Measurements from ENCODE around the gene PCDHGA5. TPM values are rescaled to one million over a fixed set of nuclear protein-coding genes. Genes with fewer than 3 reads are reported as not detected.
"Not testable (repeated sequence)": the region's sequence is repeated elsewhere in the genome, so short reads cannot be mapped to it uniquely, and the experiment has no call there.

The PCDHGA5 gene
- 1 to 10 TPM in 3 of 4 donors, under 1 TPM in 1; 0.38 to 2.3 (median 1.8) TPM for total RNA-seq

GRCh38 chr5:141363952-141364660, at the start of gene PCDHGA5:
Gene PCDHGA5 (plus strand): TSS chr5:141364162. CDS start chr5:141364331, 169 bp downstream.
- peaks cover 5 to 99% (median 80%) of the 10 kb centered on the region in 3 donors for H3K9me3 ChIP-seq
- H3K4me1 ChIP-seq = no peaks in the 10 kb centered on the region
- 26 to 27% methylated on average over 21 to 22 of the region's 34 CpGs for WGBS, 2 donors
- TF ChIP-seq POLR2A (IDR thresholded peaks at IDR 0.05) (no peak), CTCF (IDR thresholded peaks at IDR 0.05) (no peak)
- no peak within 1 kb of the TSS for H3K27ac ChIP-seq
- peaks cover 0 to 78% (median 0%) of the 10 kb centered on the region in 4 donors for H3K27me3 ChIP-seq
- DNase-seq = no peak
- peak within 1 kb of the TSS in 2 of 4 donors; percentile 0 to 24 for H3K4me3 ChIP-seq
- intact Hi-C loops (cut with DNase I) = no loop called here
- no peaks in the 10 kb centered on the region for H3K36me3 ChIP-seq

GRCh38 chr5:141316963-141317362, 47.0 kb upstream of the PCDHGA5 start:
- peaks cover 19 to 99% (median 86%) of the 10 kb centered on the region in 3 donors for H3K9me3 ChIP-seq

GRCh38 chr5:141319202-141319601, 44.8 kb upstream of the PCDHGA5 start:
- no peaks in the 10 kb centered on the region for H3K27me3 ChIP-seq
- TF ChIP-seq CTCF (IDR thresholded peaks at IDR 0.05) (no peak), POLR2A (IDR thresholded peaks at IDR 0.05) (no peak)
- peaks cover 19 to 87% (median 65%) of the 10 kb centered on the region in 3 donors for H3K9me3 ChIP-seq
- H3K4me1 ChIP-seq = peaks cover 0 to 13% (median 4%) of the 10 kb centered on the region in 3 donors
- H3K4me3 ChIP-seq = peak overlapping the region in 1 of 4 donors; percentile 81
- intact Hi-C loops (cut with DNase I) = no loop called here
- WGBS, 2 donors = 92 to 94% methylated on average over 6 of the region's 6 CpGs
- no peak overlapping the region for H3K27ac ChIP-seq
- peaks cover 5 to 48% (median 10%) of the 10 kb centered on the region in 3 donors for H3K36me3 ChIP-seq
- no peak for DNase-seq

More at GRCh38 chr5:141316963-141317362, 47.0 kb upstream of the PCDHGA5 start:
- H3K36me3 ChIP-seq = peaks cover 5 to 64% (median 10%) of the 10 kb centered on the region in 3 donors
- H3K27me3 ChIP-seq; DNase-seq; H3K27ac ChIP-seq; H3K4me3 ChIP-seq; intact Hi-C loops (cut with DNase I): not testable (repeated sequence)
- 77 to 86% methylated on average over 4 of the region's 4 CpGs for WGBS, 2 donors
- peaks cover 0 to 13% (median 4%) of the 10 kb centered on the region in 3 donors for H3K4me1 ChIP-seq

GRCh38 chr5:141319699-141320098, 44.3 kb upstream of the PCDHGA5 start:
- peaks cover 5 to 48% (median 10%) of the 10 kb centered on the region in 3 donors for H3K36me3 ChIP-seq
- H3K27me3 ChIP-seq = no peaks in the 10 kb centered on the region
- WGBS, 2 donors = 70 to 80% methylated on average over 5 of the region's 5 CpGs
- no peak for DNase-seq
- H3K9me3 ChIP-seq = peaks cover 19 to 86% (median 61%) of the 10 kb centered on the region in 3 donors
- peak overlapping the region; percentile 55 to 82 (median 76) for H3K4me3 ChIP-seq
- intact Hi-C loops (cut with DNase I) = no loop called here
- peaks cover 0 to 13% (median 4%) of the 10 kb centered on the region in 3 donors for H3K4me1 ChIP-seq
- H3K27ac ChIP-seq = peak overlapping the region in 3 of 4 donors; percentile 95 to 97 (median 95)
- TF ChIP-seq CTCF (IDR thresholded peaks at IDR 0.05) = no peak
- TF ChIP-seq POLR2A (IDR thresholded peaks at IDR 0.05) = no peak

GRCh38 chr5:141320225-141321169, 43.5 kb upstream of the PCDHGA5 start, which contains the start of gene TAF7:
Gene TAF7 (minus strand): TSS chr5:141320784. CDS start chr5:141320044, 740 bp downstream.
- intact Hi-C loops (cut with DNase I) = no loop called here
- peak; percentile 63 for DNase-seq
- Histone ChIP-seq H3K27ac (peak within 1 kb of the TSS; percentile 86 to 97 (median 95)), H3K4me1 (peaks cover 0 to 13% (median 4%) of the 10 kb centered on the region in 3 donors), H3K4me3 (peak within 1 kb of the TSS; percentile 55 to 82 (median 76)), H3K9me3 (peaks cover 19 to 86% (median 53%) of the 10 kb centered on the region in 3 donors), H3K27me3 (no peaks in the 10 kb centered on the region), H3K36me3 (peaks cover 5 to 44% (median 10%) of the 10 kb centered on the region in 3 donors)
- TF ChIP-seq CTCF (IDR thresholded peaks at IDR 0.05) (peak; percentile 73 to 88 (median 80)), POLR2A (IDR thresholded peaks at IDR 0.05) (peak in 3 of 4 donors; percentile 79 to 95 (median 85))
- 3 to 4% methylated on average over 32 to 41 of the region's 67 CpGs for WGBS, 2 donors
